HG02884 (cell line): ENCODE results near the gene SORBS1.

Experiments used
- ATAC-seq: cut with Tn5 transposase; IDR thresholded peaks from one replicate; pipeline ENCODE4 v1.9.1; 2021; ENCODE audit warnings: mild to moderate bottlenecking, moderate library complexity; ENCODE audit not compliant: unreplicated experiment

SORBS1 gene

DNA sequence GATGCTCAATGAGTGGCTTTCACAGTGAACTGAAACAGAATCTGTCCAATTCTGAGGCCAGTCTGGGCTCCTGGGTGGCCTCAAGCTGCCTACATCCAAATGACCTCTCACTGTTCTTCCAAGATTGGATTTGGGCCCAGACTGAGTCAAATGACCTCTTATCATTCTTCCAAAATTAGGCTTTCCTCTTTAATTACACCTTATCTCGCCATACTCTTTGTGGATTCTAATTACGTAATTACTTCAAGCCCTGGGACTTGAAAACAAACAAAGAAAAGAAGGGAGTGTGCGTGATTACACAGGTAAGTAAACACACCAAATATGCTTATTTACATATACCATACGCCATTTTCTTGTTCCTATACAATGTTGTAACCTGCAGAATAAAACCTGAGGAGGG lies 18.8 kb downstream of the SORBS1 start:
- no peak for ATAC-seq

DNA sequence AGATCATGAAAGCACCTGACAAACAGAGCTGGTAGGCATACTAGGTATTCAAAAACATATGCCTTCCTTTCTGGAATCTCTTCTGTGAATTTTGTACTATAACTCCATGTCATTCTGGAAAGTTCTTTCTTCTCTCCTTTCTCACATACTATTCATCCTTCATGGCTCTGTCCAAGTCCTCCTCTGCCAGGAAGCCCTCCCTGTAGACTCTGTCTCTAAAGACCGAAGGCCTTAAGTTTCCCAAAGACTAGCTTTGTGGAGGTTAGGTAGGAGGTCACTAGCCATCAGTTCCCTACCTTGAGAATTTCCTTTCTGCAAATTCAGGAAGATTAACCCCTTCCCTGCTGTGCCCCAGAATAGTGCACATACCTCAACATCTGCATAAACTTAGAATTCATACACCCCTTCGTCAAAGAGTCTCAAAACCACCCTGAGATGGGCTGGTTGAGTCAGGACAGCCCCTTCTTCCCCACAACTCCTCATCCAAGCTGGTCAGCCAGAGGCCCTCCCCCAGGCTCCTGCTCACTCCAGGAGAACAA lies 20.6 kb downstream of the SORBS1 start:
- ATAC-seq, result no peak

DNA sequence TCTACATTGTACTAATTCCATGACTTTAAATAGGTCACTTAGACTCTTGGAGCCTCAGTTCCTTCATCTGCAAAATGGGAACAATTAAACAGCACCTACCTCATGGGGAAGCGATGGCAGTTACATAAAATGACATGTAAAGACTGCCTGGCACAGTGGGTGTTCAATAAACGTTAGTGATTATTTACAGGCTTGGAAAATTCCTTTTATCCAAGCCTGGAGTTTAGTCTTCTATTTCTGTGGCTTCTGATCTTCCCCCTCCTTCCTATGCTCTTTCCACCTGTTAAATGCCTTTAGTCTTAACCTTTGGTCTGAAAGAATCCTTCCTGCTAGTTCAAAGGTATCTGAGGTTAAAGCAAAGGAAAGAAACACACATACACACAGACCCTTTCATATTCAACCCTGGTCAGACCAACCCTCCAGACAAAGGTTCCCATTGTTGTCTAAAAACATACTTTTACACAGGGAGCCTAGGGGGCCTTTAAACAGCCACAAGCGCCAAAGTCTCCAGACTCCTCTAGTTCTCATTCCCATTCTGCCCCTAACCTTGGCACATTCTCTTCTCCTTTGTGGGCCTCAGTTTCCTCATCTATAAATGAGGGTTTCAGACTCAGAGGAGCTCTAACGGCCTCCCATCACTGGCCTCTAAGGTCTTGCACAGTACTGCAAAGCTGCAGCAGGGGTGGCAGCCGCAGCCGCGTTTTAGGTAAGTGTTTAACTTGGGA lies 21.4 kb downstream of the SORBS1 start:
- ATAC-seq, result no peak

DNA sequence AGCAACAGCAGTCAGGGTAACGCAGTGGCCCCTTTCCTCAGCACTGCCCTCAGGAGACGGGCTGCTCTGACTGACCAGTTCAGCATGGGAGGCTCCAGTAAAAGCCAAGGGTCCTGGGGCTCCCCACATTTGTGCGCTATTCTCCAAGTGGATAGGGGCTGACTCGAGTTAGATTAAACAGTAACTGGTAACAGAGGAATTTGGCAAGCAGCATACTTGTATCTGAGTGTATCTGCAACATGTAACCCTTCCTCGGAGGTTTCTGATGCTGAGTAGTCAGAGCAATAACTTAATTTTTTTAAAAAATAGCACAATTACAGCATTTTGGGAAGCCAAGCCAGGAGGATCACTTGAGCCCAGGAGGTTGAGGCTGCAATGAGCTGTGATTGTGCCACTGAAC lies 22.8 kb downstream of the SORBS1 start:
- no peak for ATAC-seq

DNA sequence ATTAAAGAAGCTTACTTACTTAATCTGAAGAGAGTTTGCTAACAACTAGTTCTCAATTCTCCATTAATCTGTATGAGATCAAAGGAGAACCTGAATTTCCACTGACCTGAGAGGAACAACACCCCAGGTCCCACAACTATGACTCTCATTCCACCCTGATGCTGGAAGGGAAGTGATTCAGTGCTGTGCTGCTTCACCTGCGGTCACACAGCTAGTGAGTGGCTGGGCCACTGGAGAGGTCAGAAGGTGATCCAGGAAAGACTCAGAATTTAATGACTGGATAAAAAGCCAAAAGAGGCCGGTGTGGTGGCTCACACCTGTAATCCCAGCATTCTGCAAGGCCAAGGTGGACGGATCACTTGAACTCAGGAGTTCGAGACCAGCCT lies 23.6 kb downstream of the SORBS1 start:
- ATAC-seq, result no peak

DNA sequence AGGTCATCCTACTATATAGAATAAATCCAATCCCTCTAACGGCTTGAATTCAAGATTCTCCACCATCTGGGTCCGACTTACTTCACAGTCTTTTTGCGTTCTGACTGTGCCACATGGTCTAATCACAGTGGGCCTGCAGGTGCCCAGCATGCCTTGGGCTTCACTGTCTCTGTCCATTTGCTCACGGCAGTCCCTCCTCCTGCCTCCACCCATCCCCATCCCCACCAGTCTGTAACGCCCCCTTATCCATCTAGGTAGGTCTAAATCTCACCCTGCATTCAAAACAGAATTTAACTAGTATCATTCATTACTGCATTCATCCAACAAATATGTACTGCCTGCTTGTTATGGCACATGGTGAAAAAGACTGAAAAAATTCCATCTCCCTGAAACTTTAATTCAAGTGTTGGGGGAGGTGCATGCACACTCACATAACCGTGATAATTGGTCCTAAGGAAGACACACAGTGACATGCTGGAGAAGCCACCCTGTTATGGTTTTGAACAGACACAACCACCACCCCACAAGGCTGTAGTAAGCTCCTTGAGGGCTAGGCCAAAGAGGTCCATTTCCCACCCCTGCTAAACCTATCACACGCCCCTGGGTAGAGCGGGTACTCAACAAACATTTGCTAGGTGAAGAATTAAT lies 24.2 kb downstream of the SORBS1 start:
- no peak for ATAC-seq

DNA sequence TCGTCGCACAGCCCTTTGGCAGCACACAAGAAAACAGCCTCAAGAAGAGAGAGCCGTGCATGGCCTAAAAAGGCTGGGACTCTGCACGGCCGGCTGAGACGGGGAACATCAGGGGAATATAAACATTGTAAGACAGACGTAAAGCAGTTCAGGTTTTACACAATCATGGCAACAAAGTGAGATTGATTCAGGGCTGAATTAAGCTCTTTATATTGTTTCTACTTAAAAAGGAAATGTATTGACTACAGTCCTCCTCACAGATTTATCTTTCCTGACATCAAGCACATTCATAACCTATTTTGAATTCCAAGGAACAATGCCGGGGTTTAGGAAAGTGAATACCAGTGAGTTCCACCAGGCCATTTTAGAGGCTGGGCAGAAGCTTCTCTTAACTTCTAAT lies 25.2 kb downstream of the SORBS1 start:
- no peak for ATAC-seq

DNA sequence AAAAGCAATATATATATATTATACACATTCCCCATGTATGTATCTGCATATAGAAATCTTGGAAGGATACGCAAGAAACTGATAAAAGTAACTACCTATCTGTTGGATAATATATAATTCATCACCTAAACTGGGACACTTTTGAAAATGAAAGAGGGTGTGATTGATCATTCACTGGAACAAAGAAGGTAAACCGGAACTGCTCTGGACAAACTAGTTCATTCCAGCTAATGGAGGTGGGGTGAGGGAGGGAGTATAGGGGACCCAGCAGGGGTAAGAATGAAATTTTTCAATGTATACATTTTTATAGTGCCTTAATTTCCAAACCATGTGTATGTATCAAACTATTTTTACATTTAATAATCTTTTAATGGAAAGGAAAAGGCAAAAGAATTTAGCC lies 25.6 kb downstream of the SORBS1 start:
- no peak for ATAC-seq

DNA sequence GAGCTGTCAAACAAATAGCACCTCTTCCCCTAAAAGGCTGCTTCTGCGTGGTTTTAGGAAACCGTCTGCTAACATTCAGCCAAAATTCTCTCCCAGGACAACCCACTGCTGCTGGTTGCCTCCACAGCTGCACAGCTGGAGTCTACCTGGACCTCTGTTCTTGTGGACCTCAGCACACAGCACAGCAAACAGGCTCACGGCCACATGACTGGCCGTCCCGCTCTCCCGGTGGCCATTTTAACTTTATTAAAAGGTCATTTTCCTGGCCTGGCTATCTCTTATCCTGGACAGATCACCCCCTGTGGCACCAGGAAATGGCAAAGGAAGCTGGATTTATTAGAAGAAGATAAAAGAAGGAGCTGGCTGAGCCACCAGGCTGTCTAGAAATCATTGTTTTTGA lies 27.6 kb downstream of the SORBS1 start:
- ATAC-seq, result no peak

DNA sequence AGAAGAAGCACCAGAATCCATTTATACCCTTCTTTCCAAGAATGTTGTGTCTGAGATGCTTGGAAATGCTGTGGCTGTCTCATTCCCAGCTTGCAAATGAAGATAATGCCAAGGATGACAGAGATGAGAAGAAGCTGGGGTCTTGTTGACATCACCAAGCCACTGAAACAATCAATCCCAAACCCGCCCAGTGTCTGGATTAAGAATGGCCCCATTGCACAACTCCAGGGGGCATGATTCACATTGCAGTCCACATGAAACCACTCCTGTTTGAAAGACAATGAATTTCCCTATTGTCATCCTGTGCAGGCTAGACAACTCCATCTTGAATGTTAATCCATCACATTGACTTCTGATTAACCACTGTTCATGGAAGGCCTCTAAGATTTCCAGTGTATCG lies 28.6 kb downstream of the SORBS1 start:
- ATAC-seq, result no peak

DNA sequence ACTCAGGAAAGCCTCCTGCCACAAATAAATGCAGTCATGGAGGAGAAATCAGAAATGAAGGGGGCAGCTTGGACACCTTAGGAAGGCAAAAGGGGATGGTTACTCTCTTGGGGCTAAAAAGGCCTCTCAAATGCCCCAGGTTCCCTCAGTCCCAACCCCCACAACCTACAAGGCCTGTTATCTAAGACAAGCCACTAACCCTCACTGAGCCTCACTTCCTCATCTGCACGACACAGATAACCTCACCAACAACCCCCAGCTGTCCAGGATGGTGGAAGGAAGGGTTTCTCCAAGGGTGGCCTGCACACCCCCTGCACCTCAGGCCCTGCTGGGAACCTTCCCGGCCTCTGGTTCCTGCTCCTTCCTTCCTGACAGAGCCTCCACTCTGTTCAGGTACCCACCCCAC lies 29.2 kb downstream of the SORBS1 start:
- no peak for ATAC-seq

DNA sequence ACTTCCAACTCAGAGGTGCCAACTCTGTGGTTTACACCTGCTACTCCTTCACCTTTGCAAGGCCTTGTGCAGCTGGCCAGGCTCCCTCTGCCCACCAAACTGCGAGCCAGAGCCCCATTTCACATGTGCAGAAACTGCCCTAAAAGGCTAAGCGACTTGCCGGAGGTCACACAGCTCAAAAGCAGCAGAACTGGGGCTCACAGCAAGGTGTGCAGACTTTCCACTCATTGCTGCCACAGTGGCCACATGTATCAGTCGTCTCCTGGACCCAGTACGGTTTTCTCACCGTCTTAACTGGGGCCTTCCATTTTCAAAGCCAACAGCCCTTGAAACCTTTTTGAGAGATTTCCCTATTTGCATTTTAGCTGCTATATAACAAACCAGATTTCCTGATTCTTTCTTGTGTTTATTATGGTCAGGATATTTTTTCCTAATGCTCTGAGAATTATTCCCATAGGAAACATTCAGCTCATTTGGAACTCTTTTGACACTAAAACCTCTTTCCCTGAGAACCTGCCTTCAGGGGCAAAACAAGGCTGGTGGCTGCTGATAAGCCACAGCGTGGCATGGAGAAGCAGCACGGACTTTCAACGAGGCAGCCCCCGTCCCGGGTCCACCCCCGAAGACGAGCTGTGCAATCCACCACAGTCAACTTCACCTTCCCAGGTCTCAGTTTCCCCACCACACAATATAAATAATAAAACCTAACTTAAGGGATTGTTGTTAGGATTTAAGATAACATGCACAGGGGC lies 29.9 kb downstream of the SORBS1 start:
- no peak for ATAC-seq

DNA sequence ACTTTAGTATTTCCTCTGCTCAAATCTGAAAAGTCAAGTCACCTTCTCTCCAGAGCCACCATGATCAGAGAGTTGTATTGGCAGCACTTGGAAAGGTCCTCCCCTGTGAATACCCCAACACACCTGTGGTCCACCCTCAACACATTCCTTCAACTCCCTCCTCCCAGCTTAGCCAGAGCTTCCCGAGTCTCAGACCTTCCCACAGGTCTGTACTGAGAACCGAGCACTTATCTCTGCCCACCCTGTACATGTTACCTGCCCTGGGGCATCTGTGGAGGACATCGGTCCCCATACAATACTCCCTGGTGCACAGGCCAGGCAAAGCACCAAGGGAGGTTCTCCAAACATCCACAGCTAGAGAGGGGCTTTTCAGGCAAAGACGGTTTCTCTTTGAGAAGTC lies 30.6 kb downstream of the SORBS1 start:
- ATAC-seq, result no peak

DNA sequence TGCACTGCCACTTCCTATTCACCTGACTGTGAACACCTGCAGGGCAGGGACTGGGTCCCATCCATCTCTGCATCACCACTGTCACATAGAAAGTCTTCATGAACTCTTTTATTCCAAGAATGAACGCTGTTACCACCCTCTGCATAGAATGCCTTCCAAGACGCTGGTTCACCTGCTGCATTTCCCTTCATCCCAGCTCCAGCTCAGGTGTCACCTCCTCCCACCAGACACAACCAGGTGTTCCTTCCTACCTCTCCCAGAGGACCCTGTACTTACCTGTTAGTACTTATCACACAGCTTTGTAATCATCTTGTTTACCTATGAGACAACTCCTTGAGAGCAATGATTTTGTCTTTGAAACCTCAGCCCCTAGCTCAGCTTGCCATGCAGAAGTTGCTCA lies 31.1 kb downstream of the SORBS1 start:
- no peak for ATAC-seq

DNA sequence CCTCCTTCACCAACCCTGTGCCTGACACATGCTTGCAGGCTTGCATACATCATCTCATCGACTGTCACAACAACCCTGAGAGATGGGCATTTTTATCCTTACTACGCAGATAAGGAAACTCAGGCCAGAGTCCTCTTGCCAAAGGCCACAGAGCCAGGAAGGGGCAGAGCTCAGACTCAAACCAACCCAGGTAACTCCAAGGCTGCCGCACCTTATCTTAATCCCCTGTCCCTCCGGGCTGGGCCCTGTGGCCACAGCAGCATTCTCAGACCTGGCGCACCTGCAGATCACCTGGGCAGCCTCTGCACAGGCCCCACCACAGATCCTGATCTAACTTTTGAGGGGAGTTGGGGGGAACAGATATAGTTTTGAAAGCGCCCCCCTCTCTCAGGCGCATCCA lies 35.1 kb downstream of the SORBS1 start:
- no peak for ATAC-seq

DNA sequence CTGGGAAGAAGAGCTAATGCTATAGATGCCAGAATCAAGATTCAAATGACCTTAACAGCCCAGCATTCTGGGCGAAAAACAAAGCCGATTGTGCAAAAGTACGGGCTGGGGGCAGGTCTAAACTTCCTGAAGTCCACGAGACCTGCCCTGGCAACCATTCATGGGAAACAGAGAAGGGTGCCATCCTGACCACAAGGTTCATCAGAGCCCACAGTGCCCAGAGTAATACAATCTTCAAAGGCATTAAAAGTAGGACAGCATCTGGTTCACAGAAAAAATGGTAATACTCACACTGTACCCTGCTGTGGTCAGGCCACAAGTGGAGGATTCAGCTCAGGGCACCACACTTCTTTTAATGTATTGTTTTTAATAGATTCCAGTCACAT lies 36.1 kb downstream of the SORBS1 start:
- no peak for ATAC-seq

DNA sequence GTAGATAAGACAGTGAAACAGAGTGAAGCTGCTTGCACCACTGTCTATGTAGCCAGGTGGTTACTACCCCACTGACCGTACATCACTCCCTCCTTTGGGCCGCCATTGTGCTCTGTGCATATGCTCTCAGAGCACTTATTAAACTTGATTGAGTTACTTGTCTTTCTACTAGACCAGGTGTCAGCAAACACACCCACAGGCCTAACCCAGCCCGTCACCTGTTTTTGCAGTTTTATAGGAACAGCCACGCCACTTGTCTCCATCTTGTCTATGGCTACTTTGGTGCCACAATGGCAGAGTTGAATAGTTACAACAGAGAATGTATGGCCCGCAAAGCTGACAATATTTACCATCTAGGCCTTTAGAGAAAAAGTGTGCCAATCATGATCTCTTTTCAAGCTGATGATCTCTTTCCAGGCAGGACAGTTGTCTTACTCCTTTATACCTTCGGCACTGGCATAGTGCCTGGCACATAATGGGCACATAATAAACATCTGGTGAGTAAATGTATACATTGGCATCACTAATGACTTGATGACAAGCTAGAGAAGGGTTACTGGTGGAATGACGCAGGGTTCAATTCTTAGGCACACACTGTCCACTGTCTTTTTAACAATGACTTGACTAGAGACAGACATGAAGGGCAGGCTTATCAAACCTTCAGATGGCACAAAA lies 36.7 kb downstream of the SORBS1 start:
- no peak for ATAC-seq

DNA sequence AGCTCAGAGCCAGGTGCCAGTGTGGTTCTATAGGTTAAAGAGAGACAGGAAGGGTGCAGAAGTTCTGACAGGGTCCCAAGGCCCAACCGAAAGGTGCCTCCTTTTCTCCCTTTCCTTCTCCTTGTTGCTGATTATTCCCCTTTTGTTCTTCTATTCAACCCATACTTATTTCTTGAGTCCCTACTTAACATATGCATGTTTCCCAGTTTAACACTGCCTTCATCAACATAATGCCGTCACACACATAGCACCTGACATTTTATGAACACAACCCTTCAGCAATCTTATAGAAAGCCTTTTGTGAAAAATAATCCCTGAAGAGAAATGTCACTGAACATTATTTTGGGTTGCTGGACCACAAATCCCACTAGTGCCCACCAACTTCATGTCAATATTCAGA lies 39.1 kb downstream of the SORBS1 start:
- ATAC-seq, result no peak

DNA sequence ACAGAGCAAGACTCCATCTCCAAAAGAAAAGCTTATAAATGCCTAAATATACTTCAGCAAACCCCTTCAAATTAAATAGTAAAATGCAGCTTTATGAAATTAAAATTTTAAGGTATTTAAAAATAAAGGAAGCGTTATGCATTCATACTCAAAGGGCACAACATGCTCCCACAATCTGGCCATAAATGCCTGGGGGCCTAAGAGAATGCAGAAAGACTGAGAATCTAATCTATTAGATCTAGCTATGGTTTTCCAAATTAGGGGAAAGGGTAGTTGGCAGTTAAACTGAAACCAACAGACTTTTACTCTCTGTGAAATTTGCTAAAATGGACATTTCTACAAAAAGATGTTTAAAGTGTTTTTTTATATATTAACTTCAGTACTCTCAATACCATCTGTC lies 40.6 kb downstream of the SORBS1 start:
- ATAC-seq, result no peak

DNA sequence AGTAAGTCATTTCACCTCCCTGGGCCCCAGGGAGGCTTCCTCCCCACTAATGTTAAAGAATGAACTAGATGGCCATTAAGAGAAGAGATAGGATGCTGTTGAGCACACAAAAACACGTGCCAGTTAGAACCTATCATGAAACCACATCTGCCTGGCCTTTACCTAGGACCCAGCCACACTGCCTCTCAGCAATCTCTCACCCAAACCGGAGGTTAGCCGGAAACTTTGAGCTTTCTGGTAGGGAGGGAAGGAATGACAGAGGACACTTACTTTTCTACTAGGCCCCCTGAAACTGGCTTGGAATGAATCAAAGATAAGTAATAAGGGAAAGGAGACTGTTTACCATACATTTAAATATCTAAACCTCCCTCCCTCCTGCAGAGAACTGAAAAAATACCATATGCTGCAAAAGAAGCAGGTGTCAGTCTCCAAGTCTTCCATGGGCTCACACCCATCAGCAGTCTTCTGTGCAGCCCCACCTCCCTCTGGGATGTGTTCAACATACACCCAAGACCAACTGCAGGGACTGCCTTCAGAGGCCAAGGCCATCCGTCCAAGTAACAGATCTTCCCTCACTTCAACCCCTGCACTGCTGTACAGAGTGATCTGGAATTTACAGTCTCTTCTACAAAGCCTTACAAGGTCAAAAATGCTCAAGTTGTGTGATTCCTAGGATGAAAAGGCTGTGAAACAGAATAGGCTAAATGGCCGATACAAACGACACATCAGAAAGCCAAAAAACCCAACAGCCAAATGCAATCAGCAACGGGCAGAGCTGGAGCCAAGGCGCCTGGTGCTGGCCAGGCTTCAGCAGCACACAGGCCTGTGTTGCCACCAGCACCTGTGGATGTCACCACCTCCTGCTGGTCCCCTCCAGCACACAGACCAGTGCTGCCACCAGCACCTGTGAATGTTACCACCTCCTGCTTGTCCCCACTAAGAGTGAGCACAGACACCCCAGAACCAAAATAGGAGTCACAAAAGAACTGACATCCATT lies 42.4 kb downstream of the SORBS1 start:
- ATAC-seq, result no peak
